GM23338 (cell line): ENCODE data around the gene PNRC2.

Experiments
- CREB1 ChIP-seq: fragments of 250-450 bp; sonication (Bioruptor Pico); IDR thresholded peaks from 2 replicates; pipeline ENCODE4 v1.5.0; 2020; ENCODE audit warnings: low read depth, mild to moderate bottlenecking, moderate library complexity
- CTCF ChIP-seq, 2 experiments: fragments of 200-600 bp in 1 of 2; sonication (generic) in 1 of 2; conservative IDR thresholded peaks; 2 replicates each; pipeline versions ENCODE4 v1.5.1 to v1.6.1; 2016 to 2017; ENCODE audit warnings: antibody characterized with exemption in 2 of 2, low read depth in 2 of 2, mild to moderate bottlenecking in 2 of 2, moderate library complexity in 1 of 2
- ETS1 ChIP-seq: IDR thresholded peaks from 2 replicates; pipeline ENCODE4 v1.6.1; 2016; ENCODE audit warnings: antibody characterized with exemption
- EZH2 ChIP-seq: fragments of 200-600 bp; sonication (generic); IDR thresholded peaks from one replicate; pipeline ENCODE4 v1.8.0; 2017; ENCODE audit warnings: antibody characterized with exemption, mild to moderate bottlenecking, low read depth; ENCODE audit not compliant: unreplicated experiment
- EZH2phosphoT487 ChIP-seq: fragments of 200-600 bp; sonication (generic); IDR thresholded peaks from one replicate; pipeline ENCODE4 v1.8.1; 2018; ENCODE audit warnings: antibody characterized with exemption; ENCODE audit not compliant: unreplicated experiment
- JUNB ChIP-seq: IDR thresholded peaks from one replicate; pipeline ENCODE4 v1.6.1; 2016; ENCODE audit warnings: antibody characterized with exemption; ENCODE audit not compliant: unreplicated experiment
- POLR2AphosphoS5 ChIP-seq: IDR thresholded peaks from 2 replicates; pipeline ENCODE4 v1.6.1; 2016; ENCODE audit warnings: antibody characterized with exemption, low read depth
- REST ChIP-seq: IDR thresholded peaks from one replicate; pipeline ENCODE4 v1.6.1; 2018; ENCODE audit warnings: antibody characterized with exemption; ENCODE audit not compliant: unreplicated experiment
- STAT1 ChIP-seq: IDR thresholded peaks from one replicate; pipeline ENCODE4 v1.6.1; 2016; ENCODE audit warnings: antibody characterized with exemption; ENCODE audit not compliant: unreplicated experiment
- ZNF114 ChIP-seq: fragments of 250-450 bp; sonication (Bioruptor Pico); IDR thresholded peaks from 2 replicates; pipeline ENCODE4 v1.5.0; 2020; ENCODE audit warnings: mild to moderate bottlenecking, moderate library complexity

DNA sequence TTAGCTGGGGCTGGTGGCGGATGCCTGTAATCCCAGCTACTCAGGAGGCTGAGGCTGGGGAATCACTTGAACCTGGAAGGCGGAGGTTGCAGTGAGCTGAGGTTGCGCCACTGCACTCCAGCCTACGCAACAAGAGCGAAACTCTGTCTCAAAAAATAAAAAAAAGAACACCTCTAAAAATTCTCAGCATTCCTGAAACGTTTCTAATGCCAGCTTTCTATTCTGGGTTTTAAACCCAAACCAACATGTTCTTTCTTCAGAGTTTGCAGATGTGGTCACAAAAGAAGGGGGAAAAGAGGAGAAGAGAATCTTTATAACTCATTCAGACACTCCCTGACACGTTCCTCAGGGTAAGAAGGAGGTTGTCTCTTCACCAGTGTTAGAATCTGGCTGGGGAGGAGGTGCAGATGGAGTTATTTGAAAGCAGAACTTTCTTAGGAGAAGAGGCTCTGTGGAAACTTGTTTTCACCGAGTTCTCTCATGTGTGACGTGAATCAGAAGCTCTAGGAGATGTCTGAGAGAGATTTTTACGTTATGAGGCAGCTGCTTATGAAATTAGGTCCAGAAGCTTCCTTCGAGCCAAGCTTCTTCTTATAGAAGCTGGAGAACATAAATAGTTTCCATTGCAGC, 28.7 kb upstream of the PNRC2 start:
- TF ChIP-seq POLR2AphosphoS5 (no peak), CTCF (conservative IDR thresholded peaks at IDR 0.05; ENCODE audit: low read depth in 2 of 2) (no peak), JUNB (no peak), EZH2 (no peak), ZNF114 (CRISPR knock-in tag) (no peak), EZH2phosphoT487 (no peak), CREB1 (CRISPR knock-in tag) (no peak), REST (no peak), STAT1 (no peak), ETS1 (no peak)
